K562 (cell line): Measurements from ENCODE around the gene RIIAD1. TPM values are rescaled to one million over a fixed set of nuclear protein-coding genes. Genes with fewer than 3 reads are reported as not detected.

Experiments used
- MAFG ChIP-seq: fragments of 450-650 bp; conservative IDR thresholded peaks from 2 replicates; pipeline ENCODE4 v1.6.1; 2016; ENCODE audit warnings: missing genetic modification characterization, missing compliant biosample characterization
- PHF20 ChIP-seq: fragments of 450-650 bp; IDR thresholded peaks from 2 replicates; pipeline ENCODE4 v1.6.1; 2018; ENCODE audit not compliant: partially characterized antibody
- SOX6 ChIP-seq: fragments of 450-650 bp; IDR thresholded peaks from 2 replicates; pipeline ENCODE4 v1.6.1; 2014; ENCODE audit warnings: mild to moderate bottlenecking
- TAL1 ChIP-seq: fragments of 450-650 bp; IDR thresholded peaks from 2 replicates; pipeline ENCODE4 v1.6.1; 2016; ENCODE audit warnings: mild to moderate bottlenecking
- polyA plus RNA-seq, 8 experiments: library from polyadenylated mRNA; depleted of rRNA in 4 of 8; stranded (reverse) in 5 of 8; unstranded in 3 of 8; fragments of >200 nt; fragmentation: Nextera tagmentation in 2 of 8; fragmentation: Illumina TruSeq in 1 of 8; extraction: Ambion mirVana in 2 of 8; extraction: Trizol in 1 of 8; gene quantifications; 2 replicates each; pipeline versions ENCODE4 v1.2.1 to v1.2.3, GENCODE V29; 2011 to 2014; ENCODE audit warnings: inconsistent platforms in 1 of 8, missing spikeins in 1 of 8
- total RNA-seq, 7 experiments: library from RNA; depleted of rRNA in 6 of 7; stranded (reverse); fragments of >200 nt in 6 of 7; fragmentation: Illumina TruSeq in 2 of 7; extraction: Trizol in 2 of 7; gene quantifications; 2 replicates each; pipeline versions ENCODE4 v1.2.1 to v1.2.3, GENCODE V29; 2011 to 2021; ENCODE audit warnings: low replicate concordance in 1 of 7
- TF ChIP-seq, protein P1 (sequence below): fragments of 250-450 bp; sonication (Bioruptor Pico); IDR thresholded peaks from 2 replicates; pipeline ENCODE4 v1.8.0; 2022; ENCODE audit warnings: inconsistent platforms, mild to moderate bottlenecking, moderate library complexity, borderline replicate concordance
- TF ChIP-seq, protein P2 (sequence below): fragments of 200-600 bp; sonication (generic); IDR thresholded peaks from one replicate; pipeline ENCODE4 v1.6.1; 2012; ENCODE audit warnings: mild to moderate bottlenecking, low read depth, low read length, inconsistent platforms
- TF ChIP-seq, protein P3 (sequence below): sonication (generic); formaldehyde crosslinking; IDR thresholded peaks from 2 replicates; pipeline ENCODE4 v1.8.0; 2022; ENCODE audit warnings: missing genetic modification reagents, mild to moderate bottlenecking, borderline replicate concordance
- TF ChIP-seq, protein P4 (sequence below): fragments of 450-650 bp; IDR thresholded peaks from 2 replicates; pipeline ENCODE4 v1.6.1; 2017; ENCODE audit warnings: antibody characterized with exemption
- TF ChIP-seq, protein P5 (sequence below): fragments of 450-650 bp; formaldehyde crosslinking; IDR thresholded peaks from 2 replicates; pipeline ENCODE4 v1.4.0; 2022; ENCODE audit warnings: missing genetic modification characterization

Gene RIIAD1
- total and polyA plus RNA-seq, 9 of the 15 experiments (the other 6 are each of a cell fraction or from before 2014, with no cell fraction given): not detected

DNA sequence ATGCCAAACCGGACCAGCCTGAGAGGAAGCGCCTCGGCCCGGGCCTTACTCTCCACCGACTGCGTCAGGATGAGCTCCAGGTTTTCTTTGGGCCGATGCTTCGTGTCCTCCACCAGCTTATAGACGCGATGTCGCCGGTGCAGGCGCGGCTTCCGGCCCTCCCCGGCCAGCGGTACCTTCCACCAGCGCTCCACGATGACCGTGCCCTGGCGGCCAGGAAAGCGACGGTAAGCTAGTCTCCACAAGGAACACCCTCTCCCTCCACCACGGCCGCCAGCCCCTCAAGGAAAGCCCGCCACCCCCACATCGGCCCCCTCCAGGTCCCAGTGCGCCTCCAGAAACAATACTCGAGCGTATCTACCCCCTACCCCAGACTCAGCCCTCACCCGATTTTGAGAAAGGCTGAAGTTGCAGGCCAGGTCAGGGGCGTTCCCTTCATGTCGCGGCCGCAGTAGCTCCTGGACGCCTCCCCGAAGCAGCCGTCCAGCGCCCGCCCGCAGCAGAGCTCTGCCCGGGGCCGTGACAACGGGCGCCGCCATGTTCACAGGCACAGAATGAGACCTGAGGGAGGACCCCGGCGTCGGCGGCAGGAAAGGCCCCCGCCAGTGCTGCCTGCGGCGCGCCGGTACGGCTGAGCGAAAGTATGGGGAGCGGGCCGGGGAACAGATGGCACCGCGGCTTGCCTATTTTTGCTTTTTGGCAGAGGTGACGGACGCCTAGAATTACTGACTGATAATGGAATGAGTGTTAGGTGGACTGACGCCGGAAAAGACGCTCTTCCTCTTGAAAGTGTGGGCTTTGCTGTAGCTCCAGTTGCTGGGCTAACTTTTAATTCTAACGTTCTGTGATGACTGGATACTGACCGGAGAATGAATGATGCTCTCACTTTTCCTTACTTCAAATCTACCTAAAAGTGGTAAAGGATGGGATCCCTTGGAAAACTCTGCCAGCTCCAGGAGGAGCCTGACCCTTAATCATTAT lies 41.9 kb downstream of the RIIAD1 start, which contains the start of gene MRPL9 (continued):
- TF ChIP-seq, protein P1, sequence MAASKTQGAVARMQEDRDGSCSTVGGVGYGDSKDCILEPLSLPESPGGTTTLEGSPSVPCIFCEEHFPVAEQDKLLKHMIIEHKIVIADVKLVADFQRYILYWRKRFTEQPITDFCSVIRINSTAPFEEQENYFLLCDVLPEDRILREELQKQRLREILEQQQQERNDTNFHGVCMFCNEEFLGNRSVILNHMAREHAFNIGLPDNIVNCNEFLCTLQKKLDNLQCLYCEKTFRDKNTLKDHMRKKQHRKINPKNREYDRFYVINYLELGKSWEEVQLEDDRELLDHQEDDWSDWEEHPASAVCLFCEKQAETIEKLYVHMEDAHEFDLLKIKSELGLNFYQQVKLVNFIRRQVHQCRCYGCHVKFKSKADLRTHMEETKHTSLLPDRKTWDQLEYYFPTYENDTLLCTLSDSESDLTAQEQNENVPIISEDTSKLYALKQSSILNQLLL (CRISPR knock-in tag): no peak
- TF ChIP-seq, protein P2, sequence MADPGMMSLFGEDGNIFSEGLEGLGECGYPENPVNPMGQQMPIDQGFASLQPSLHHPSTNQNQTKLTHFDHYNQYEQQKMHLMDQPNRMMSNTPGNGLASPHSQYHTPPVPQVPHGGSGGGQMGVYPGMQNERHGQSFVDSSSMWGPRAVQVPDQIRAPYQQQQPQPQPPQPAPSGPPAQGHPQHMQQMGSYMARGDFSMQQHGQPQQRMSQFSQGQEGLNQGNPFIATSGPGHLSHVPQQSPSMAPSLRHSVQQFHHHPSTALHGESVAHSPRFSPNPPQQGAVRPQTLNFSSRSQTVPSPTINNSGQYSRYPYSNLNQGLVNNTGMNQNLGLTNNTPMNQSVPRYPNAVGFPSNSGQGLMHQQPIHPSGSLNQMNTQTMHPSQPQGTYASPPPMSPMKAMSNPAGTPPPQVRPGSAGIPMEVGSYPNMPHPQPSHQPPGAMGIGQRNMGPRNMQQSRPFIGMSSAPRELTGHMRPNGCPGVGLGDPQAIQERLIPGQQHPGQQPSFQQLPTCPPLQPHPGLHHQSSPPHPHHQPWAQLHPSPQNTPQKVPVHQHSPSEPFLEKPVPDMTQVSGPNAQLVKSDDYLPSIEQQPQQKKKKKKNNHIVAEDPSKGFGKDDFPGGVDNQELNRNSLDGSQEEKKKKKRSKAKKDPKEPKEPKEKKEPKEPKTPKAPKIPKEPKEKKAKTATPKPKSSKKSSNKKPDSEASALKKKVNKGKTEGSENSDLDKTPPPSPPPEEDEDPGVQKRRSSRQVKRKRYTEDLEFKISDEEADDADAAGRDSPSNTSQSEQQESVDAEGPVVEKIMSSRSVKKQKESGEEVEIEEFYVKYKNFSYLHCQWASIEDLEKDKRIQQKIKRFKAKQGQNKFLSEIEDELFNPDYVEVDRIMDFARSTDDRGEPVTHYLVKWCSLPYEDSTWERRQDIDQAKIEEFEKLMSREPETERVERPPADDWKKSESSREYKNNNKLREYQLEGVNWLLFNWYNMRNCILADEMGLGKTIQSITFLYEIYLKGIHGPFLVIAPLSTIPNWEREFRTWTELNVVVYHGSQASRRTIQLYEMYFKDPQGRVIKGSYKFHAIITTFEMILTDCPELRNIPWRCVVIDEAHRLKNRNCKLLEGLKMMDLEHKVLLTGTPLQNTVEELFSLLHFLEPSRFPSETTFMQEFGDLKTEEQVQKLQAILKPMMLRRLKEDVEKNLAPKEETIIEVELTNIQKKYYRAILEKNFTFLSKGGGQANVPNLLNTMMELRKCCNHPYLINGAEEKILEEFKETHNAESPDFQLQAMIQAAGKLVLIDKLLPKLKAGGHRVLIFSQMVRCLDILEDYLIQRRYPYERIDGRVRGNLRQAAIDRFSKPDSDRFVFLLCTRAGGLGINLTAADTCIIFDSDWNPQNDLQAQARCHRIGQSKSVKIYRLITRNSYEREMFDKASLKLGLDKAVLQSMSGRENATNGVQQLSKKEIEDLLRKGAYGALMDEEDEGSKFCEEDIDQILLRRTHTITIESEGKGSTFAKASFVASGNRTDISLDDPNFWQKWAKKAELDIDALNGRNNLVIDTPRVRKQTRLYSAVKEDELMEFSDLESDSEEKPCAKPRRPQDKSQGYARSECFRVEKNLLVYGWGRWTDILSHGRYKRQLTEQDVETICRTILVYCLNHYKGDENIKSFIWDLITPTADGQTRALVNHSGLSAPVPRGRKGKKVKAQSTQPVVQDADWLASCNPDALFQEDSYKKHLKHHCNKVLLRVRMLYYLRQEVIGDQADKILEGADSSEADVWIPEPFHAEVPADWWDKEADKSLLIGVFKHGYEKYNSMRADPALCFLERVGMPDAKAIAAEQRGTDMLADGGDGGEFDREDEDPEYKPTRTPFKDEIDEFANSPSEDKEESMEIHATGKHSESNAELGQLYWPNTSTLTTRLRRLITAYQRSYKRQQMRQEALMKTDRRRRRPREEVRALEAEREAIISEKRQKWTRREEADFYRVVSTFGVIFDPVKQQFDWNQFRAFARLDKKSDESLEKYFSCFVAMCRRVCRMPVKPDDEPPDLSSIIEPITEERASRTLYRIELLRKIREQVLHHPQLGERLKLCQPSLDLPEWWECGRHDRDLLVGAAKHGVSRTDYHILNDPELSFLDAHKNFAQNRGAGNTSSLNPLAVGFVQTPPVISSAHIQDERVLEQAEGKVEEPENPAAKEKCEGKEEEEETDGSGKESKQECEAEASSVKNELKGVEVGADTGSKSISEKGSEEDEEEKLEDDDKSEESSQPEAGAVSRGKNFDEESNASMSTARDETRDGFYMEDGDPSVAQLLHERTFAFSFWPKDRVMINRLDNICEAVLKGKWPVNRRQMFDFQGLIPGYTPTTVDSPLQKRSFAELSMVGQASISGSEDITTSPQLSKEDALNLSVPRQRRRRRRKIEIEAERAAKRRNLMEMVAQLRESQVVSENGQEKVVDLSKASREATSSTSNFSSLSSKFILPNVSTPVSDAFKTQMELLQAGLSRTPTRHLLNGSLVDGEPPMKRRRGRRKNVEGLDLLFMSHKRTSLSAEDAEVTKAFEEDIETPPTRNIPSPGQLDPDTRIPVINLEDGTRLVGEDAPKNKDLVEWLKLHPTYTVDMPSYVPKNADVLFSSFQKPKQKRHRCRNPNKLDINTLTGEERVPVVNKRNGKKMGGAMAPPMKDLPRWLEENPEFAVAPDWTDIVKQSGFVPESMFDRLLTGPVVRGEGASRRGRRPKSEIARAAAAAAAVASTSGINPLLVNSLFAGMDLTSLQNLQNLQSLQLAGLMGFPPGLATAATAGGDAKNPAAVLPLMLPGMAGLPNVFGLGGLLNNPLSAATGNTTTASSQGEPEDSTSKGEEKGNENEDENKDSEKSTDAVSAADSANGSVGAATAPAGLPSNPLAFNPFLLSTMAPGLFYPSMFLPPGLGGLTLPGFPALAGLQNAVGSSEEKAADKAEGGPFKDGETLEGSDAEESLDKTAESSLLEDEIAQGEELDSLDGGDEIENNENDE: no peak
- TF ChIP-seq, protein P3, sequence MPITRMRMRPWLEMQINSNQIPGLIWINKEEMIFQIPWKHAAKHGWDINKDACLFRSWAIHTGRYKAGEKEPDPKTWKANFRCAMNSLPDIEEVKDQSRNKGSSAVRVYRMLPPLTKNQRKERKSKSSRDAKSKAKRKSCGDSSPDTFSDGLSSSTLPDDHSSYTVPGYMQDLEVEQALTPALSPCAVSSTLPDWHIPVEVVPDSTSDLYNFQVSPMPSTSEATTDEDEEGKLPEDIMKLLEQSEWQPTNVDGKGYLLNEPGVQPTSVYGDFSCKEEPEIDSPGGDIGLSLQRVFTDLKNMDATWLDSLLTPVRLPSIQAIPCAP (CRISPR knock-in tag): no peak
- TF ChIP-seq TAL1: peak; percentile 30; the same call in 1 of the 2 replicates
- TF ChIP-seq PHF20: peak; percentile 99
- TF ChIP-seq SOX6: no peak
- TF ChIP-seq, protein P4, sequence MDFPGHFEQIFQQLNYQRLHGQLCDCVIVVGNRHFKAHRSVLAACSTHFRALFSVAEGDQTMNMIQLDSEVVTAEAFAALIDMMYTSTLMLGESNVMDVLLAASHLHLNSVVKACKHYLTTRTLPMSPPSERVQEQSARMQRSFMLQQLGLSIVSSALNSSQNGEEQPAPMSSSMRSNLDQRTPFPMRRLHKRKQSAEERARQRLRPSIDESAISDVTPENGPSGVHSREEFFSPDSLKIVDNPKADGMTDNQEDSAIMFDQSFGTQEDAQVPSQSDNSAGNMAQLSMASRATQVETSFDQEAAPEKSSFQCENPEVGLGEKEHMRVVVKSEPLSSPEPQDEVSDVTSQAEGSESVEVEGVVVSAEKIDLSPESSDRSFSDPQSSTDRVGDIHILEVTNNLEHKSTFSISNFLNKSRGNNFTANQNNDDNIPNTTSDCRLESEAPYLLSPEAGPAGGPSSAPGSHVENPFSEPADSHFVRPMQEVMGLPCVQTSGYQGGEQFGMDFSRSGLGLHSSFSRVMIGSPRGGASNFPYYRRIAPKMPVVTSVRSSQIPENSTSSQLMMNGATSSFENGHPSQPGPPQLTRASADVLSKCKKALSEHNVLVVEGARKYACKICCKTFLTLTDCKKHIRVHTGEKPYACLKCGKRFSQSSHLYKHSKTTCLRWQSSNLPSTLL: no peak
- no peak for TF ChIP-seq MAFG
- TF ChIP-seq, protein P5, sequence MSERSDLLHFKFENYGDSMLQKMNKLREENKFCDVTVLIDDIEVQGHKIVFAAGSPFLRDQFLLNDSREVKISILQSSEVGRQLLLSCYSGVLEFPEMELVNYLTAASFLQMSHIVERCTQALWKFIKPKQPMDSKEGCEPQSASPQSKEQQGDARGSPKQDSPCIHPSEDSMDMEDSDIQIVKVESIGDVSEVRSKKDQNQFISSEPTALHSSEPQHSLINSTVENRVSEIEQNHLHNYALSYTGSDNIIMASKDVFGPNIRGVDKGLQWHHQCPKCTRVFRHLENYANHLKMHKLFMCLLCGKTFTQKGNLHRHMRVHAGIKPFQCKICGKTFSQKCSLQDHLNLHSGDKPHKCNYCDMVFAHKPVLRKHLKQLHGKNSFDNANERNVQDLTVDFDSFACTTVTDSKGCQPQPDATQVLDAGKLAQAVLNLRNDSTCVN (CRISPR knock-in tag): 0 out of 2 replicates have a peak, but pooled peaks have one; percentile 23
